NCI-H460 (cell line): ENCODE measurements around the gene BTBD2. TPM values are rescaled to one million over a fixed set of nuclear protein-coding genes. Genes with fewer than 3 reads are reported as not detected.

Experiments used
- DNase-seq: peaks from one replicate; pipeline ENCODE4 v3.0.0-alpha.2; 2016; ENCODE audit warnings: low read depth; ENCODE audit errors: extremely low read depth
- small RNA-seq, 2 experiments: library from RNA; depleted of rRNA; stranded (forward); fragments of <200 nt; gene quantifications; one replicate each; pipeline ENCODE3, GENCODE V24; 2014
- total RNA-seq: library from RNA; depleted of rRNA; stranded (reverse); fragments of >200 nt; shearing (Covaris generic); gene quantifications from 2 replicates; pipeline ENCODE4 v1.2.3, GENCODE V29; 2014; rRNA removed

BTBD2 gene
- total RNA-seq, 1 experiment from 2014 or later: 32.9 TPM

GRCh38 chr19:1944916-1945561 is 70.5 kb downstream of the BTBD2 start:
- no peak for DNase-seq

- no peak for DNase-seq
Measured at GRCh38 chr19:1944088-1944915, 71.2 kb downstream of the BTBD2 start.

DNA sequence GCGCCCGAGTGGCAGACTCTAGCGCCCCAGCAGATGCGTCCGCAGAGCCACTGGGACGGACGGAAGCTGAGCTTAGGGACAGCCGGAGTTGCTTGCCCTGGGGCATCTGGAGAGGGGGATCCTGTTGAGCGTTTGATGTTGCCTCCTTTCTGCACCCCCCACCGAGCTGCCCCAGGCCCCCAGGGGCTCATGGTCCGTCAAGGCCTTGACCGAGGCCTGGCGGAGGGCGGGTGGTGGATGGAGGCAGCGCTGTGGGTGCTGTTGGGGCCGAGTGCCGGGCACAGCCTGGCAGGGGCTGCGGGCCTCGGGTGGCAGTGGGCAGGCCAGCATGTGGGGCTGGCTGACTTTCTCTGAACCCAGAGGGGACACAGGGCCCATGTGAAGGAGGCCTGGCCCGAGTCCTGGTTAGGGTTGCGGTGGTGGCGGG is 71.8 kb downstream of the BTBD2 start:
- no peak for DNase-seq

GRCh38 chr19:1942934-1943555 is 72.5 kb downstream of the BTBD2 start:
- no peak for DNase-seq

- no peak for DNase-seq
Measured at GRCh38 chr19:1942078-1942933, 73.2 kb downstream of the BTBD2 start.

- DNase-seq: no peak
Measured at GRCh38 chr19:1941146-1942077, 74.1 kb downstream of the BTBD2 start, which contains the start of gene CSNK1G2. Gene CSNK1G2 (plus strand): TSS chr19:1941172. CDS start chr19:1969773, 28,601 bp downstream.

- no peak for DNase-seq
Measured at GRCh38 chr19:1938071-1938470, 77.4 kb downstream of the BTBD2 start.

DNA sequence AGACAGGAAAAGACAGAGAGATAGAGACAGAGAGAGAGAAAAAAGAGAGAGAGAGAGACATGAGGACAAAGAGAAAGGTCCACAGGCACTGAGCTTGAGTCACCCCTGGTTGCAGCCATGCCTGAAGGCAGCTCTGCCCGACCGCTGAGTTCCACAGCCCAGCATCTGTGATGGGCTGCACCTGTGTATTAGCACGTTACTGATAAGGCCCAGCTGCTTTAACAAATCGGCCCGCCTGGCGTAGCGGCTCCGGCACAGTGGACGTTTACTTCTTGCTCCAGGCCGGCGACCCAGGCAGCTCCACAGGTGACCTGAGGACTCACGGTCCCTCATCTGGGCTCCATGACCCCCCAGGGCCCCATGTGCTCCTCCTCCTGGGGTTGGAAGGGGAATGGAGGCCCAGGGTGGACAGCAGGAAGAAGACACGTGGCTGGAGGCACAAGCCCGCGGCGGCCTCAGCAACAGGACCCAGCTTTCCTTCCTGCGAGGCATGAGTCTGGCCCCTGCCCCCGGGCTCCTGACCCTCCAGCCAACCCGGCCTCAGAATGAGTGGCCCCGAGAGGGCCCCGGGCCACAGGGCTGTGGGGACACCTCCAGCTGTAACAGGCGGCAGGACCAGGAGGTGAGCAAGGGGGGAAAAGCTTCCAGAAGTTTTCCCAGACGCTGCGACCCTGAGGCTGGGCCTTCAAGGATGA is 78.5 kb downstream of the BTBD2 start:
- DNase-seq: no peak

GRCh38 chr19:1936430-1936829 is 79.1 kb downstream of the BTBD2 start:
- DNase-seq: no peak

GRCh38 chr19:1935484-1936208 is 79.9 kb downstream of the BTBD2 start:
- DNase-seq: no peak

Small RNA genes within 50 kb of the gene (small RNA-seq; reads per million reads assigned to genes)
- 0 reads per million in 2 experiments for gene AC007136.1

Other genes with a start within 250 kb of the BTBD2 start
- gene ATP8B3, start 203.4 kb downstream of the BTBD2 start, total RNA-seq: 1.4 and 1.7 TPM in 2 replicates
- 5.9 and 6.6 TPM in 2 replicates for gene REXO1, start 167.2 kb downstream of the BTBD2 start, total RNA-seq
- gene KLF16, start 152.1 kb downstream of the BTBD2 start, total RNA-seq: 10.4 and 11.0 TPM in 2 replicates
- gene ABHD17A, start 130.2 kb downstream of the BTBD2 start, total RNA-seq: 27.0 and 37.1 TPM in 2 replicates
- gene ADAT3, start 110.3 kb downstream of the BTBD2 start, total RNA-seq: 2.1 and 3.9 TPM in 2 replicates
- 27.5 and 32.0 TPM in 2 replicates for gene SCAMP4, start 110.3 kb downstream of the BTBD2 start, total RNA-seq
- 34.0 and 38.9 TPM in 2 replicates for gene CSNK1G2, start 74.5 kb downstream of the BTBD2 start, total RNA-seq
- 87.0 and 90.9 TPM in 2 replicates for gene MKNK2, start 35.5 kb upstream of the BTBD2 start, total RNA-seq
- 12.3 and 14.4 TPM in 2 replicates for gene MOB3A, start 80.6 kb upstream of the BTBD2 start, total RNA-seq
- gene IZUMO4, start 81.2 kb upstream of the BTBD2 start, total RNA-seq: 1.4 and 1.6 TPM in 2 replicates
- 67.6 and 83.8 TPM in 2 replicates for gene AP3D1, start 135.9 kb upstream of the BTBD2 start, total RNA-seq
- 4.8 and 5.4 TPM in 2 replicates for gene DOT1L, start 148.2 kb upstream of the BTBD2 start, total RNA-seq
- 45.3 and 46.6 TPM in 2 replicates for gene PLEKHJ1, start 220.6 kb upstream of the BTBD2 start, total RNA-seq
- 29.9 and 31.4 TPM in 2 replicates for gene SF3A2, start 221.1 kb upstream of the BTBD2 start, total RNA-seq
- 5.8 and 6.2 TPM in 2 replicates for gene AMH, start 233.6 kb upstream of the BTBD2 start, total RNA-seq
- not detected in 2 replicates for gene JSRP1, start 240.7 kb upstream of the BTBD2 start, total RNA-seq